Left ventricle myocardium inferior (tissue), 1 donor: Measurements from ENCODE around the gene ZC3H8. TPM values are rescaled to one million over a fixed set of nuclear protein-coding genes. Genes with fewer than 3 reads are reported as not detected.
A peak's percentile ranks its signal among the peaks of the same experiment; 100 is the strongest.

Source experiments
- DNase-seq: peaks from one replicate; pipeline ENCODE4 v3.0.0-alpha.2; 2020
- H3K27ac ChIP-seq: fragments of 200-600 bp; replicated peaks from 2 replicates; pipeline ENCODE4 v1.8.0; 2021
- H3K27me3 ChIP-seq: fragments of 200-600 bp; 2 replicates; pipeline ENCODE4 v1.8.0; 2021; ENCODE audit warnings: low read depth
- H3K36me3 ChIP-seq: fragments of 200-600 bp; 2 replicates; pipeline ENCODE4 v1.8.0; 2021
- H3K4me1 ChIP-seq: fragments of 200-600 bp; 2 replicates; pipeline ENCODE4 v1.8.0; 2021
- H3K4me3 ChIP-seq: fragments of 200-600 bp; 2 replicates; pipeline ENCODE4 v1.8.0; 2021; ENCODE audit warnings: mild to moderate bottlenecking, moderate library complexity
- H3K9me3 ChIP-seq: fragments of 200-600 bp; replicated peaks from 2 replicates; pipeline ENCODE4 v1.8.0; 2021
- intact Hi-C: fragments of 100-400 bp; cut with micrococcal nuclease; formaldehyde crosslinking; loops from one replicate; pipeline ENCODE4 v1.11.0; 2022
- total RNA-seq: library from RNA; stranded (reverse); fragmentation: NEBNext Ultra II Directional; extraction: Animal tissue kit (Norgen Biotek cat#: 25700); gene quantifications from one replicate; pipeline ENCODE4 v1.2.1, GENCODE V29; 2021
- TF ChIP-seq, protein P1 (sequence below): fragments of 200-600 bp; IDR thresholded peaks from 2 replicates; pipeline ENCODE4 v1.8.0; 2021; ENCODE audit warnings: antibody characterized with exemption, mild to moderate bottlenecking, borderline replicate concordance
- donor health status: DM: no; HTN: yes; CAD: no; lungs with severe emphysema.

The ZC3H8 gene
- total RNA-seq, 1 donor from 2014 or later = 15.2 TPM

DNA sequence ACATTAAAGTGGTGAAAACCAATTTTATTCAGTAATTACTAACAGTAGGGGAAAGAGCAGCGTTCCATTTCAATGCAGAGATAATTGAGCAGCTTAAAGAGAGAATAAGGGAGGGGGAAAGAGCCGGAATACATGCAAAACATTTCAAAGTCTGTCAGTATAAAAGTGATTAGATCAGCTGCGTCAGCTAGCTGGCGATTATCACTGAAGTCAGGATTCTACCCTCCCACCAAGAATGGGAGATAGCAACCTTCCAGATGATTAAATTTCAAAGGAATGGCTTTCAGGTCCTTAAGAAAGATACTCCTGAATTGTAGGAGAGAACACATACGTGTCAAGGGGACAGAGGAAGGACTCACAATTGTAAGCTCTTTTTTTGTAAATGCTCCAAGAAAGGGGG, 17.8 kb upstream of the ZC3H8 start:
- no peak for DNase-seq
- Histone ChIP-seq H3K4me3 (no peak overlapping the region), H3K27me3 (no peaks in the 10 kb centered on the region), H3K27ac (no peak overlapping the region), H3K9me3 (no peaks in the 10 kb centered on the region), H3K4me1 (peaks cover 26% of the 10 kb centered on the region), H3K36me3 (no peaks in the 10 kb centered on the region)
- TF ChIP-seq, protein P1, sequence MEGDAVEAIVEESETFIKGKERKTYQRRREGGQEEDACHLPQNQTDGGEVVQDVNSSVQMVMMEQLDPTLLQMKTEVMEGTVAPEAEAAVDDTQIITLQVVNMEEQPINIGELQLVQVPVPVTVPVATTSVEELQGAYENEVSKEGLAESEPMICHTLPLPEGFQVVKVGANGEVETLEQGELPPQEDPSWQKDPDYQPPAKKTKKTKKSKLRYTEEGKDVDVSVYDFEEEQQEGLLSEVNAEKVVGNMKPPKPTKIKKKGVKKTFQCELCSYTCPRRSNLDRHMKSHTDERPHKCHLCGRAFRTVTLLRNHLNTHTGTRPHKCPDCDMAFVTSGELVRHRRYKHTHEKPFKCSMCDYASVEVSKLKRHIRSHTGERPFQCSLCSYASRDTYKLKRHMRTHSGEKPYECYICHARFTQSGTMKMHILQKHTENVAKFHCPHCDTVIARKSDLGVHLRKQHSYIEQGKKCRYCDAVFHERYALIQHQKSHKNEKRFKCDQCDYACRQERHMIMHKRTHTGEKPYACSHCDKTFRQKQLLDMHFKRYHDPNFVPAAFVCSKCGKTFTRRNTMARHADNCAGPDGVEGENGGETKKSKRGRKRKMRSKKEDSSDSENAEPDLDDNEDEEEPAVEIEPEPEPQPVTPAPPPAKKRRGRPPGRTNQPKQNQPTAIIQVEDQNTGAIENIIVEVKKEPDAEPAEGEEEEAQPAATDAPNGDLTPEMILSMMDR = no peak
- intact Hi-C loops = no loop called here

DNA sequence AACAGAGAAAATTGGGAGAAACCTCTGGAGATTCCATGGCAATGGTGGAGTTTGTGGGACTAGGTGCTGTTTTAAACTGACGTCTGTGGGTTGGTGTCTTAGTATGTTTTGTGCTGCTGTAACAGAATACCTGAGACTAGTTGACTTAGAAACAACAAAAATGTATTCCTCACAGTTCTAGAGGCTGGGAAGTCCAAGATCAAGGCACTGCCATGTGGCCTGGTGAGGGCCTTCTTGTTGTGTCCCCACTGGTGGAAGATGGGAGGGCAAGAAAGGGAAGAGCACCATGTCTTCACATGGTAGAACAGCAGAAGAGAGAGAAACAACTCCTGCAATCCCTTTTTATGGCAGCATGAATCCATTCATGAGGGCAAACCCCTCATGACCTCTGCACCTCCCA, 13.7 kb upstream of the ZC3H8 start:
- TF ChIP-seq, protein P1 = no peak
- intact Hi-C loops = no loop called here
- no peak for DNase-seq
- Histone ChIP-seq H3K4me3 (no peak overlapping the region), H3K4me1 (no peaks in the 10 kb centered on the region), H3K27ac (no peak overlapping the region), H3K36me3 (no peaks in the 10 kb centered on the region), H3K27me3 (no peaks in the 10 kb centered on the region), H3K9me3 (no peaks in the 10 kb centered on the region)

DNA sequence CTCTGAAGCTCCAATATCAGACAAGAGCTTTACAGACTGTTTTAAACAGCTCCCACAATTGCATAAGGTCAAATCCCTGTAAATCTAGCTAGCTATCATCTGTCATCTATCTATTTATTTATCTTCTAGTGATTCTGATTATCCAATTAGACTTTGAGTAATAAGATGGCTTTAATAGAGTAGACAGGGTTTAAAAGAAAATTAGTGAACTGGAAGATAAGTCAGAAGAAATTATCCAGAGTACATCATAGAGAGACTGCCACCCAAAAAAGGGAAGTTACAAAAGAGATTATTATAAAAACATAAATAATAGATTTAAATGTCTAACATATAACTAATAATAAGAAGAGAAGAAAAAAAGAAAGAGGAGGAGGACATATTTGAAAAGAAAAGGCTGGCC, 8.0 kb upstream of the ZC3H8 start:
- Histone ChIP-seq H3K9me3 (no peaks in the 10 kb centered on the region), H3K4me3 (no peak overlapping the region), H3K36me3 (no peaks in the 10 kb centered on the region), H3K27me3 (no peaks in the 10 kb centered on the region), H3K4me1 (no peaks in the 10 kb centered on the region), H3K27ac (no peak overlapping the region)
- intact Hi-C loops = no loop called here
- TF ChIP-seq, protein P1 = no peak
- DNase-seq = no peak

DNA sequence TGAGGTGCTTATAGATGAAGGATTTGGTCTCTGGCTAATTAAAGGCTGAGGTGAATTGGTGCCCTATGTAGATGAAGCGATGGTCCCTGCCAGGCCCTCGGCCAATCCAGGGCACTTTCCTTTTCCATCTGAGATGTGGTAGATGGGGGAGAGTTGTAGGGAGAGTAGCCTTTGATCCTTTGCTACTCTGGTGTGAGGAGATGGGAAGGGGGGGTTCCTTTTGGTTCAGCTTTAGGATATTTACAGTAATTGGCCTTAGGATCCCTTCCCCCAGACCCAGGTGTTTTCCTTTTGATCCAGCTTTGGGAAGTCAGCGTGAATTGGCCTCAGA, 5.4 kb upstream of the ZC3H8 start:
- Histone ChIP-seq H3K4me3 (no peak overlapping the region), H3K27me3 (no peaks in the 10 kb centered on the region), H3K4me1 (peaks cover 4% of the 10 kb centered on the region), H3K27ac (no peak overlapping the region), H3K9me3 (no peaks in the 10 kb centered on the region), H3K36me3 (no peaks in the 10 kb centered on the region)
- no peak for DNase-seq
- TF ChIP-seq, protein P1 = no peak
- intact Hi-C loops = no loop called here

GRCh38 chr2:112259509-112260294, 4.9 kb upstream of the ZC3H8 start:
- H3K9me3 ChIP-seq = no peaks in the 10 kb centered on the region
- no peaks in the 10 kb centered on the region for H3K36me3 ChIP-seq
- peak overlapping the region; percentile 29 for H3K4me3 ChIP-seq
- H3K27me3 ChIP-seq = no peaks in the 10 kb centered on the region
- DNase-seq = peak; percentile 81
- H3K27ac ChIP-seq = no peak overlapping the region
- intact Hi-C loops = no loop called here
- TF ChIP-seq, protein P1 = peak; percentile 97
- H3K4me1 ChIP-seq = peaks cover 7% of the 10 kb centered on the region
